Measurements from ENCODE around the gene NCDN.

GRCh38 chr1:35577071-35577998 is 19.7 kb downstream of the NCDN start:
- TF ChIP-seq CTCF (conservative IDR thresholded peaks at IDR 0.05 in 1 of 2, IDR thresholded peaks at IDR 0.05 in 1 of 2; ENCODE audit: extremely low read depth in 1 of 2, insufficient read depth in 1 of 2, low read depth in 1 of 2, low read length in 2 of 2) (no peak), EZH2 (IDR thresholded peaks at IDR 0.05; ENCODE audit: borderline replicate concordance, low read length) (no peak)
